ENCODE results near the gene SETD3.

DNA sequence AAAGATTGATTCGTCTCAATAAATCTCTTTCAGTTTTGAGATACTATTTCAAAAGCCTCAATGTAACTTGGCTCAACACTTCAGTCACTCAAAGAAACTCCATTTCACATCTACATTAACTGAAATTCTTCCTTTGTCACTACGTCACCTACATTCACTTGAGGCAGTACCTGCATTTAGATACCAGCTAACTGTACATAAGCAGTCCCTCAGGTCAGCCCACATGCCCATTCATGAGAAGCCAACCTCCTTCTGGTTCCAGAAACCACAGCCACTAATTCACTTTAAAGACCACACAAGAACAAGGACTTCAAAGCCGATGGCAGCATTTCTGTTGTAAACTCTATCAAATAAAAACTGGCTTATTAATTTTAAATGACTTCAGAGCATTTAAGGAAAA lies 43.0 kb downstream of the SETD3 start:
- no peak for TF ChIP-seq SIN3A (IDR thresholded peaks at IDR 0.05; ENCODE audit: low read depth, low read length)
- no peak for TF ChIP-seq GABPA (IDR thresholded peaks at IDR 0.05; ENCODE audit: low read depth)
- TF ChIP-seq, protein P1, sequence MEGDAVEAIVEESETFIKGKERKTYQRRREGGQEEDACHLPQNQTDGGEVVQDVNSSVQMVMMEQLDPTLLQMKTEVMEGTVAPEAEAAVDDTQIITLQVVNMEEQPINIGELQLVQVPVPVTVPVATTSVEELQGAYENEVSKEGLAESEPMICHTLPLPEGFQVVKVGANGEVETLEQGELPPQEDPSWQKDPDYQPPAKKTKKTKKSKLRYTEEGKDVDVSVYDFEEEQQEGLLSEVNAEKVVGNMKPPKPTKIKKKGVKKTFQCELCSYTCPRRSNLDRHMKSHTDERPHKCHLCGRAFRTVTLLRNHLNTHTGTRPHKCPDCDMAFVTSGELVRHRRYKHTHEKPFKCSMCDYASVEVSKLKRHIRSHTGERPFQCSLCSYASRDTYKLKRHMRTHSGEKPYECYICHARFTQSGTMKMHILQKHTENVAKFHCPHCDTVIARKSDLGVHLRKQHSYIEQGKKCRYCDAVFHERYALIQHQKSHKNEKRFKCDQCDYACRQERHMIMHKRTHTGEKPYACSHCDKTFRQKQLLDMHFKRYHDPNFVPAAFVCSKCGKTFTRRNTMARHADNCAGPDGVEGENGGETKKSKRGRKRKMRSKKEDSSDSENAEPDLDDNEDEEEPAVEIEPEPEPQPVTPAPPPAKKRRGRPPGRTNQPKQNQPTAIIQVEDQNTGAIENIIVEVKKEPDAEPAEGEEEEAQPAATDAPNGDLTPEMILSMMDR (IDR thresholded peaks at IDR 0.05 in 2 of 3, conservative IDR thresholded peaks at IDR 0.05 in 1 of 3; ENCODE audit: control insufficient read depth in 2 of 3, extremely low read depth in 1 of 3, insufficient read depth in 1 of 3, low read depth in 3 of 3, low read length in 3 of 3), result no peak
- TF ChIP-seq, protein P2, sequence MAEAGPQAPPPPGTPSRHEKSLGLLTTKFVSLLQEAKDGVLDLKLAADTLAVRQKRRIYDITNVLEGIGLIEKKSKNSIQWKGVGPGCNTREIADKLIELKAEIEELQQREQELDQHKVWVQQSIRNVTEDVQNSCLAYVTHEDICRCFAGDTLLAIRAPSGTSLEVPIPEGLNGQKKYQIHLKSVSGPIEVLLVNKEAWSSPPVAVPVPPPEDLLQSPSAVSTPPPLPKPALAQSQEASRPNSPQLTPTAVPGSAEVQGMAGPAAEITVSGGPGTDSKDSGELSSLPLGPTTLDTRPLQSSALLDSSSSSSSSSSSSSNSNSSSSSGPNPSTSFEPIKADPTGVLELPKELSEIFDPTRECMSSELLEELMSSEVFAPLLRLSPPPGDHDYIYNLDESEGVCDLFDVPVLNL (IDR thresholded peaks at IDR 0.05; ENCODE audit: low read depth, low read length), result no peak
- no peak for TF ChIP-seq SMC3 (IDR thresholded peaks at IDR 0.05; ENCODE audit: borderline replicate concordance, low read length)
- TF ChIP-seq EZH2 (IDR thresholded peaks at IDR 0.05; ENCODE audit: borderline replicate concordance, control insufficient read depth, low read depth, low read length), result no peak
- no peak for TF ChIP-seq RFX5 (IDR thresholded peaks at IDR 0.05; ENCODE audit: low read depth, low read length)
- TF ChIP-seq SUPT20H (IDR thresholded peaks at IDR 0.05; ENCODE audit: borderline replicate concordance, control insufficient read depth, low read depth, low read length), result no peak
- TF ChIP-seq ZNF274 (IDR thresholded peaks at IDR 0.05; ENCODE audit: insufficient read depth, insufficient read length), result no peak
- TF ChIP-seq, protein P3, sequence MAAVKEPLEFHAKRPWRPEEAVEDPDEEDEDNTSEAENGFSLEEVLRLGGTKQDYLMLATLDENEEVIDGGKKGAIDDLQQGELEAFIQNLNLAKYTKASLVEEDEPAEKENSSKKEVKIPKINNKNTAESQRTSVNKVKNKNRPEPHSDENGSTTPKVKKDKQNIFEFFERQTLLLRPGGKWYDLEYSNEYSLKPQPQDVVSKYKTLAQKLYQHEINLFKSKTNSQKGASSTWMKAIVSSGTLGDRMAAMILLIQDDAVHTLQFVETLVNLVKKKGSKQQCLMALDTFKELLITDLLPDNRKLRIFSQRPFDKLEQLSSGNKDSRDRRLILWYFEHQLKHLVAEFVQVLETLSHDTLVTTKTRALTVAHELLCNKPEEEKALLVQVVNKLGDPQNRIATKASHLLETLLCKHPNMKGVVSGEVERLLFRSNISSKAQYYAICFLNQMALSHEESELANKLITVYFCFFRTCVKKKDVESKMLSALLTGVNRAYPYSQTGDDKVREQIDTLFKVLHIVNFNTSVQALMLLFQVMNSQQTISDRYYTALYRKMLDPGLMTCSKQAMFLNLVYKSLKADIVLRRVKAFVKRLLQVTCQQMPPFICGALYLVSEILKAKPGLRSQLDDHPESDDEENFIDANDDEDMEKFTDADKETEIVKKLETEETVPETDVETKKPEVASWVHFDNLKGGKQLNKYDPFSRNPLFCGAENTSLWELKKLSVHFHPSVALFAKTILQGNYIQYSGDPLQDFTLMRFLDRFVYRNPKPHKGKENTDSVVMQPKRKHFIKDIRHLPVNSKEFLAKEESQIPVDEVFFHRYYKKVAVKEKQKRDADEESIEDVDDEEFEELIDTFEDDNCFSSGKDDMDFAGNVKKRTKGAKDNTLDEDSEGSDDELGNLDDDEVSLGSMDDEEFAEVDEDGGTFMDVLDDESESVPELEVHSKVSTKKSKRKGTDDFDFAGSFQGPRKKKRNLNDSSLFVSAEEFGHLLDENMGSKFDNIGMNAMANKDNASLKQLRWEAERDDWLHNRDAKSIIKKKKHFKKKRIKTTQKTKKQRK (IDR thresholded peaks at IDR 0.05; ENCODE audit: low read depth, low read length), result no peak
- no peak for TF ChIP-seq MEF2A (IDR thresholded peaks at IDR 0.05; ENCODE audit: insufficient read depth, low read depth, low read length)
- TF ChIP-seq, protein P4, sequence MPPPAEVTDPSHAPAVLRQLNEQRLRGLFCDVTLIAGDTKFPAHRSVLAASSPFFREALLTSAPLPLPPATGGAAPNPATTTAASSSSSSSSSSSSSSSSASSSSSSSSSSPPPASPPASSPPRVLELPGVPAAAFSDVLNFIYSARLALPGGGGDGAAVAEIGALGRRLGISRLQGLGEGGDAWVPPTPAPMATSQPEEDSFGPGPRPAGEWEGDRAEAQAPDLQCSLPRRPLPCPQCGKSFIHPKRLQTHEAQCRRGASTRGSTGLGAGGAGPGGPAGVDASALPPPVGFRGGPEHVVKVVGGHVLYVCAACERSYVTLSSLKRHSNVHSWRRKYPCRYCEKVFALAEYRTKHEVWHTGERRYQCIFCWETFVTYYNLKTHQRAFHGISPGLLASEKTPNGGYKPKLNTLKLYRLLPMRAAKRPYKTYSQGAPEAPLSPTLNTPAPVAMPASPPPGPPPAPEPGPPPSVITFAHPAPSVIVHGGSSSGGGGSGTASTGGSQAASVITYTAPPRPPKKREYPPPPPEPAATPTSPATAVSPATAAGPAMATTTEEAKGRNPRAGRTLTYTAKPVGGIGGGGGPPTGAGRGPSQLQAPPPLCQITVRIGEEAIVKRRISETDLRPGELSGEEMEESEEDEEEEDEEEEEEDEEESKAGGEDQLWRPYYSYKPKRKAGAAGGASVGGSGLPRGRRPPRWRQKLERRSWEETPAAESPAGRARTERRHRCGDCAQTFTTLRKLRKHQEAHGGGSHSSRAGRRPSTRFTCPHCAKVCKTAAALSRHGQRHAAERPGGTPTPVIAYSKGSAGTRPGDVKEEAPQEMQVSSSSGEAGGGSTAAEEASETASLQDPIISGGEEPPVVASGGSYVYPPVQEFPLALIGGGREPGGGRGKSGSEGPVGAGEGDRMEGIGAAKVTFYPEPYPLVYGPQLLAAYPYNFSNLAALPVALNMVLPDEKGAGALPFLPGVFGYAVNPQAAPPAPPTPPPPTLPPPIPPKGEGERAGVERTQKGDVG (CRISPR knock-in tag; IDR thresholded peaks at IDR 0.05), result no peak

Measured in GM12878 (cell line).